Fibroblast of the conjunctiva (primary cell): ENCODE results near the gene TCF12.
A peak's percentile ranks its signal among the peaks of the same experiment; 100 is the strongest.

Experiments used
- DNase-seq: peaks from one replicate; pipeline ENCODE4 v3.0.0-alpha.2; 2010; ENCODE audit warnings: low read depth

TCF12 gene

DNA sequence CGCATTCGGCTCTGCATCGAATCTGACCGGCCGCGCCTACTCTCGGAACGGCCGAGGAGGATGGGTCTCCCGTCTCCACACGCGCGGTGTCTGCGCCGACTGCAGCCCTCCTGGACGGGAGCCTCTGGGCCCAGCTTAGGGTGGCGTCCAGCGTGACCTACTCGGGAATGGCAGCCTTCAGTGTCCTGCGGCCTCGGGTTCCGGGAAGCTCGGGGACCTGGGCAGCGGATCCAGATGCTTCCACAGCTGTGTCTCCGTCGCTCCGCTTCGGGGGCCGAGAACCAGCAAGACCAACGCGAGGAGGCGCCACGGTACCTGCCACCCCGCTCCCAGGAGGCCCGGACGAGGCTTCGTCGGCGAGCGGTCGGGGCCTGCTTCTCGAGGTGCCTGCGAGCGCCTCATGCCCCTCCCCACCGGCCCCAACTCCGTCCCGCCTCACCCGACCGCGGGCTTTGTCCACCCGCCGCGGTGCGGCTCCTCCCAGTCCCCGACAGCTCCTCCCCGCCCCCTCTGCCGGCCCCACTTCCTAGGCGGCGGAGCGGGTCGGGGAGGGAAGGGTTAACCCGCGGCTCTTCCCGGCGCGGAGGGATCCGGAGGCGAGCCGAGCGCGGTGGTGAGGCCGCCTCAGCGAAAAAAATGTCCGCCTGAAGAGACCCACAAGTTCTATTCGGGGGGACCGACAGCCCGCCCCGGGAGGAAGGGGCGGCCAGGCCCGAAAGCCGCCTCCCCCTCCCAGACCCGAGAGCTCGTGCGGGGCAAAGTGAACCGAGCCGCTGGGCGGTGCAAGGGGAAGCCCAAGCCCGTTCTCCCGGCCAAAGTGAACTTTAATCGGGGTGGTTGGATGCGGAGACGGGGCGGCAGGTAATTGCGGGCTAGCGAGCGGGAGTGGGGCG lies at the start of gene TCF12:
TCF12 (plus strand) TSS at position 599 of the 893 bp plus-strand sequence. CDS start 1,270 bp downstream, outside the sequence.
- DNase-seq: peak; percentile 91

DNA sequence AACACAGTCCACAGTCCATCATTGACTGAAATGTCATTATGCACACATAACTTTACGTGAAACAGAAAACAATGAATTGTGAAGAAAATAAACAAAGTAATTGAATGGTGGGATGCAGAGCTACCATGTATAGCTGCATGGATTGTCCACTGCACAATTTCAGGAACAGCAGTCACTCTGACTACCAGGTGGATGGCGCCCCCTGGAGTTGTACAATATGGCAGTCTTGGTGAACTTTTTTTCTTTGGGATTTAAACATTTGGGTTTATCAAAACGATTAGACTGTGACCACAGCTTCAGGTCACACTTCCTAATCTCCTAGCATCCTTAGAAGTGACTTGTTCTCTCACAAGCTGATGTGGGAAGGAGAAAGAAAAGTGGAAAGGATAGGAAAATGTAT lies 48.9 kb upstream of the TCF12 start:
- DNase-seq: no peak

DNA sequence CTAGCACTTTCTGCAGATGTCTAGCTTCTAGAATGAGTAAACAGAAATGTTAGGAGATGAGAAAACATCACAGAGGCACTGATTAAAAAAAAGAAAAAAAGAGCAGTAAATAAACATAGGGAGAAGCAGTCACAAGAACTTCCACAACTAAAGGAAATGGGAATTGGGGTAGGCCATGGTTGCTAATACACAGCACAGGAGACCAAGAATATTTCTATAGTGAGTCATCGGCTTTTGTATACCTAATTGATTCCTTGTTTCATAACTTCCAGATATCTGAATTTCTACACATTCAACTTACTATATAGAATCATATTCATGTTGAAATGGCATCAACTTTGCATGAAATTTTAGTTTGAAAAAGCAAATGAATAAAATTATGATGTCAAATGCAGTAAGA lies 47.3 kb upstream of the TCF12 start:
- DNase-seq: peak; percentile 49

DNA sequence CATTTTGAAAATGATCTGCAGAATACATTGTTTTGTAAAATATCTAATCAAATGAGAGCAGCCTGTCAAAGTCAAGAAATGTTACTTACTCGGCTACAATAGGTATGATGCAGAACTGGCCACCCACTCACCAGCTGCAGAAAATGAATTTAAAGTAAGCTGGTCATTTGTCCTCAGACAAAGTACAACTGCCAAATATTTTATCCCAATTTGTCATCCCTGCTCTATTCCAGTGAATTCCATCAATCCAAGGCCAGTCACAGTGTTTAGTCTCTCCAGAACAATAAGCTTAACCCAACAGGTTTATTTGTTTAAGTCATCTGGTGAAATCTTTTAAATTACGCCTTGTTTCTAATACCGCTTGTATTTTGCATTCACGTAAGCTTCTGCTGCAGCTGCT lies 46.6 kb upstream of the TCF12 start:
- DNase-seq: no peak

DNA sequence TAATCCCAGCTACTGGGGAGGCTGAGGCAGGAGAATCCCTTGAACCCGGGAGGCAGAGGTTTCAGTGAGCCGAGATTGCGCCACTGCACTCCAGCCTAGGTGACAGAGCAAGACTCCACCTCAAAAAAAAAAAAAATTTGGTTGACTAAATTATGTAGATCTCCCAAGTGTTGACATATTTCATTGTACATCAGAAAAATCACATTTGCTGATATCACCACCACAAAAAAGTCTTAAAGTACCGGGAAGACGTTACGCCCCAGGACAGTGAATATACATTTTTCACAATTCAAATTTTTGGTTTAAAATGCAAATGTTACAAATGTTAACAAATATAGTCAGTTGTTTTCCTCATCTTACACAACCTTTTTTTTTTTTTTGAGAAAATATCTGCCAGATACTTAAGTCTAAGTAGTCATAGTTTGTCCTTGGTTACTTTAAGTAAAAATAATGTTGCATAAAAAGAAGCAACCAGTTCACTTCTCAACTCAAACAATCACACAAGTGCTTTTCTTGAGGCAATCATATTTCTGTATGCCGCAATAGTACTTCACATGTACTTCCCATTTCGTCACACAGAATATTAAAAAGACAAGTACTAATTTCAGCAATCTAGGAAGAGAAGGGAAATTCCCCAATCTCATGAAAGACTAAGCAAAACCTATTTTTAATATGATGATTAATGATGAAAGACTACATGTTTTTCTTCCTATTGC lies 41.0 kb upstream of the TCF12 start:
- DNase-seq: no peak

DNA sequence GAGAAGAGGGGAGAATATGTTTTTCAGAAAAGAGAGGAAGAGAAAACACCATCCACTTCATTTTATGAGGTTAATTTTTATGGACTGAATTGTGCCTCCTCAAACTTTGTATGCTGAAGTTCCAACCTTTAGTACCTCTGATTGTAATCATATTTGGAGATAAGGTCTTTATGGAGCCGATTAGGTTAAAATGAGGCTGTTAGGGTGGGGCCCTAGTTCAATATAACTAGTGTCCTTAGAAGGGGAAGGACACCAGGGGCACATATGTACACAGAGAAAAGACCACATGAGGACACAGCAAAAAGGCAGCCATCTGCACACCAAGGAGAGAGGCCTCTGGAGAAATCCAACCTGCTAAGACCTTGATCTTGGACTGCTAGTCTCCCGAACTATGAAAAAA lies 38.9 kb upstream of the TCF12 start:
- no peak for DNase-seq

DNA sequence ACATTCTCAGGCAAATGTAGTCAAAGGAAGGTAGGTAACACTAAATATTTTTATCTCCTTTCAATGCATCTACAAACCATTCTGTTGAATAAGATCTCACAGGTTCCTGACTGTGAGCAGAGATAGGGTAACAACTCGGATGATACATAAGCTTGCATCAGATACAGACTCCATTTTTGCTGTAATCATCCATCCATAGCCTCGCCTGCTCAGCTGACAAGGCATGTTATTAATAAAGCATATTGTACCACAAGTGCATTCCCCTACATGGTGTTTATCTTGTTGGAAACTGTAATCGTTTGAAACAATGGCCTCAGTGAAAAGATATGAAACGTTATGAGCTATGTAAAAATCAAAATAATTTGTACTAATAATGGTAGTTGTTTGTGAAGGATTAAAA lies 35.4 kb upstream of the TCF12 start:
- no peak for DNase-seq

DNA sequence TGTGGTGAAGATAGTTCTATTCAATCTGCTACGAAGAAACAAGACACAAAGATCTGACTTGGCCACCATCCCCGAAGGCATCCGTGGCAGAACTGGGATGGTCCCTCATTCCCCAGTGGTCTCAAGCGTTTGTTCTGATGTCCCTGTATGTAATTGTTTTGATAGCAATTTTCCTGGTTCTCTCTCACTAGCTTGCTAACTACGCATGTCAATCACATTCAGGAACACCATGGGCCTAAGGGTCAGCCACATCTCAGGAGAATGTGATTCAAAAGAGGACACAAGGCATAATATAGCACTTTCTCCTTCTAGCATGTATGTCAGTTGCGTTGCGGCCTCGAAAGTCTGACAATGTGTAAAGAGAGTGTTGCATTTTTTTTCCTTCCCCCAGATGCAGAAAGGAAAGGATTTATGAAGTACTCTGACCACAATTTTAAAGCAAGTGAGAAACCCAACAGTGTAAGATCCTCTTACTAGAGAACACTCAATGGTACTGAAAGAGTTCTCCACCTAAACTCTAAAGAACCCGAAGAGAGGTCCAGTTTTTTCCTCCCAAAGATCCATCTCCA lies 32.0 kb upstream of the TCF12 start:
- no peak for DNase-seq

DNA sequence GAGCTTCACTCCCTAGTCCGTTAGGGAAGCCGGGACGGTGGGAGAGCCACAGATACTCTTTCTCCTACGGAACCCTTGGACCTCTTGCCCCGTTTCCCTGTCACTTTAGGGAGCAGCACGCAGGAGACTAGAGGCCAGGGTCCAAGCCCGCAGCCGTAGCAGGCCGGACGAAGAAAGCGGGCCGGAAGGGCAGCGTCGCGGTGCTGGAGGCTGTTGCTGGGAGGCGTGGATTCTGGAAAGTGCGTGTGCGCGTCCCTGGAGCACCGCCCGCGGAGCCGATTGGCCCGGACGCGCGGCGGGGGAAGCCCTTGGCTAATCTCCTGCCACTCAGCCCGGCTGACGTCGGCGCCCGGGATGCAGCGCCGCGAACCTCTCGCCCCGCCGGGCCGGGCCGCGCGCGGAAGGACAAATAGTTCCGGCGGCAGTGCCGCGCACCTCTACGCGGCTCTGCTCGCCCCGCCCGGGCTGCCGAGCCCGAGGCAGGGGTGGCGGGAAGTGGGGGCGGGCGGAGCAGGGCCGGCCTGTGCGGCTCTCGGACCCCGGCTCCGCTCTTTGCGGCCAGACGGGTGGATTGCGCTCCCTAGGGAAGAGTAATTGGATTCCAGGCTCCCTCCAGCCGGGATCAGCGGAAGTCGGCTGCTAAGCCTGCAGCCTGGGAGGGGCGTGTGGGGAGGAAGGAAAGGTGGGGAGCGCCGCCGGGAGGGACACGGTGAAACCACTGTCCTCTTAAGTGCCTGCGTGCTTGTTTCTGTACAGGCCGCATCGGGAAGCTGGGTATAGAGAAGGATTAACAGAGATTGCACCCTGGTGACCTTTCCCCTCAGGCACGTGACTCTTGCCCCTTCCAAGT lies 31.3 kb upstream of the TCF12 start:
- peak; percentile 88 for DNase-seq

DNA sequence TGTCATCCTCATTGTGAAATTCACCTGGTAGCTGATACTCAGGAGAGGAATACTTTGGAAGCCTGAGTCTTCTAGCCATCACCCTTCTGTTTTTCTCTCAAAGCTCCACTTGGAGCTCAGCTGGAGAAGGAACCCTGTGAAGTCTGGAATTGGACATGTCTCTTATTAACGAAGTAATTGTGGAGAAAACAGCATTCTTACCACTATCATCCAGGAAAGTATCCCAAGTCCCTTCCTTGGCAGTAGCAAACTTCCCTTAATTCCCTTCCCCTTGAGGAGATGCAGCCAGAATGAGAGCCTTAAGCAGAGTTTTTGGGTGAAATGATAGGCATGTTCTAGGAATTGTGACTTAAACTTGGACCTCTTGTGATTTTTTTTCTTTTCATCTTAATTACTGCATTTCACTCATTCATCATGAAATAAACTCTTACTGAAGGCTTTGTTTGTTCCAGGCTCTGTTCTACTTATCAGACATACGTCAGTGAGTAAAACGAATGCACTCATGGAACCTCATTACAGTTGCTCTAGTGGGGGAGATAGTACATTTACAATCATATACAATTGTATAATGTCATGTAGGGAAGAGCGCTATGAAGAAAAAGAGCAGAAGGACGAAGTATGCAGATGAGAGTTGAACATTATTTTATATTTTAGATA lies 30.5 kb upstream of the TCF12 start:
- DNase-seq: no peak

DNA sequence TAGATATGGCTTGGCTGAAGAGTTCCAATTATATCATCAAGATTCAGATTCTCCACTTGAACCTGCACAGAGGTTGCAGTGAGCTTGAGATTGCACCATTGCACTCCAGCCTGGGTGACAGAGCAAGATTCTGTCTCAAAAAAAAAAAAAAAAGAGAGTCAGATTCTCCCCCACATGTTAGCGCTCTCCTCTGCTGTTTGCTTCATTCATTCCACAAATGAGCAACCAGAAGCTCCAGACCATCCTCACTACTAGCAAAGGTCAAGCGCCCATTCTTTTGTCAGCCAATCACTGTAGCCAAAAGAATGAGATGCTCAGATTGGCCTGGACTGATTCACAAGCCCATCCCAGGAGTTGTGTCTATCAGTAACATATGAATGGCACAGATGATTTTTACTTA lies 28.4 kb upstream of the TCF12 start:
- no peak for DNase-seq

DNA sequence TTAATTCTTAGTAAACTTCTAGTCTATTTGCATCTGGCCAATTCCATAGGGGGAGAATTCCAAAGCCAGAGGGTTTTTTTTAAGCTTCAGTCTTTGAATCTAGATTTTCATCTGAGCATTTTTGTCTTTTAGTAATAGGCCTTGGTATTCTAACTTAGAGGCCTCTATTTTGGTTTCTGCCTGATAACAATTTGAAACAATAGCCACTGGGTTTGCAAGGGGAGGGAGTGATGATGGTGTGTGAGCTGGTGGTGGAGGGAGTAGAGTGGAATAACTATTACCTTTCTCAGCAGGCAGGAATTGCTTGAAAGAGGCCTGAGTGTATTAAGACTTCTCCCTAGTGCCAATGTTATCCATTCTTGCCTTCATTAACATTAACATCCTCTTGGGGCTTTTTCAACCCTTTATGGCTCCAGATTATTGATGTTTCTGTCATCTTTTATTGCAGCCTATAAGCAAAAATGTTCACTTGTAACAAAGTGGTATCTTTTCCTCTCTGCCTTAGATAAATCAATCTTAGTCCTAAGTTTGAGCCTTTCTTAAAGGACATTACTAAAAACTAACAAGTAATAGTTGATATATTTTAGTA lies 26.5 kb upstream of the TCF12 start:
- no peak for DNase-seq

DNA sequence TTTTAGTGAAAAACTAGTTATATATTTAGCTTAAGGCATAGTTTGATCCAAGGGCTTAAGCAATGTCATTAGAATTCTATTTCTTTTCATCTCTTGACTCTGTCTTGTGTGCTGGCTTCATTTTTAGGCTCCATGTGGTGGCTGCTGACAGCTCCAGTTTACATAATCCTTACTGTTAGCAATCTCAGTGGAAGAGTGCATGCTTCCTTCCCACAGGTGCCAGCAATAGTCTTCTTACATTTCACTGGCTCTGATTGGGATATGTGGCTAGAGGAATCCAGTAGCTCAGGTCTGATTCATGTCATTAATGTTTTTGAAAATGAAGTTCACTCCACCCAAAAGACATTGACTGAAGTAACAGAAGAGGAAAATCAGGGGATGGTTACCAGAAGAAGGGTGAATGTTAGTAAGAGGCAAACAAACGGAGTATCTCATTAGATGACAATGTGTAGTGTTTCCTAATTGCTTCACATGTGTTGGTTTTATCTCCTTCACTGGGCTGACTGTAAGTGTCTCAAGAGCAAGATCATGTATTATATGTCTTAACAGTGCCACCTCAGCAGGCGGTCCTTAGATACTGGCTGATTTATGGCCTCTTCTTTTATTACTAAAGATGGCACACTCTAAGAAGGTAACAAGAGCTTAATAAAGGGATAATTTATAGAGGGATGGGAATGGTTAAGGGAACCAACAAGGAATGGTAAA lies 25.6 kb upstream of the TCF12 start:
- DNase-seq: no peak

DNA sequence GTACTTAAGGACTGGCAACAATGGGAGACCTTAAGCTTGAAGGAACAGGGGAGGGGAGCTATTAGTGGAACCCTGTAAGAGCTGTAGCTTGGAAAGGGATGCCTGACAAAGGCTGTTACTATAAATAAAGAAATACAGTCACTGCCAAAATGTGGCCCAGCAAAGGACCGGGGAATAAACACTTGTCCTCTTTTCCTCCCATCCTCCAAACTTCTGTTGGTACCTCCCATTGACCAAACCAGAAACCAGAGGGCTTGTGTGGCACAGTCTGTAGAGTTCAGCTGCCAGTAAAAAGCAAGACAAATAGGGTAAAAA lies 25.1 kb upstream of the TCF12 start:
- DNase-seq: no peak

DNA sequence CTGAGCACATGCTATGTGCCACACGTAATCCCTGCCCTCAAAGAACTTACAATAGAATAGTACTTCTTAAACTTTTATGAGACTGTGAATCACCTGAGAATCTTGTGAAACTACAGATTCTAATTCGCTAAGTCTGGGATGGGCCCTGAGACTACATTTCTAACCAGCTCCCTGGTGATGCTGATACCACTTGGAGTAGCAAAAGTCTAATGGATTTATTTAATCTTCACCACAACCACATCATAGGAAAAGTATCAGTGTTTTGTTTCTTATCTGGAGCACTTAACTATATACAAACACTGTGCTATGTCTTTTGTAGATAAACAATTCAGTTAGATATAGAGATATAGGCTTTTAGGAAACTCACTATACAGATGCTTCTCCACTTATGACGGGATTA lies 23.8 kb upstream of the TCF12 start:
- no peak for DNase-seq

DNA sequence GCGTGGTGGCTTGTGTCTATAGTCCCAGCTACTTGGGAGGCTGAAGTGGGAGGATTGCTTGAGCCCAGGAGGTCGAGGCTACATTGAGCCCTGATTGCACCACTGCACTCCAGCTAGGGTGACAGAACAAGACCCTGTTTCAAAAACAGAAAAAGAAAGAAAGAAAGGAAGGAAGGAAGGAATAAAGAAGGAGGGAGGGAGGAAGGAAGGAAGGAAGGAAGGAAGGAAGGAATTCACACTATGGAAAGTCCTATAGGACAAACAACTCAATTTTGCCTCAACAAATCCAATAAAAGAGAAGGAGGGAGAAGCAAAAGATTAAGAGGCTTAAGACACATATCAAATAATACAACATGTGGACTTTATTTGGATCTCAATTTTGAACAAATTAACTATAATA lies 16.5 kb upstream of the TCF12 start:
- no peak for DNase-seq

DNA sequence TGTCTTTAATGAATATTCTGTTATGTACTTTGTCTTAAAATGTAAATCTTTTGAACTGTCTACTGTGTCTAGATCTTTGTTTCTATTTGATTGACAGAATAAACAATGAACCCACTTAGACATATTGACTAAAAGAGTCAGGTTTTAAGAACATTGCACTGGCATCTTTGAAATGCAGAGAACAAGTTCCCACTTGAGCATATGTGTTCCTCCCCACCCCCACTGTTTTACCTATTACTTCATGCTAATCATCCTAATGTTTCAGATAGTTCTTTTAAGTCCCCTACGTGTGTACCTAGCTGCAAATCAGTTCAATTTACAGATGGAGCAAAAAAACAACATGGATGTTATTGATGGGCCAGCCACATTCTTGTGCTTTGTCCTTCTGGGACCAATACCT lies 11.7 kb upstream of the TCF12 start:
- DNase-seq: no peak

DNA sequence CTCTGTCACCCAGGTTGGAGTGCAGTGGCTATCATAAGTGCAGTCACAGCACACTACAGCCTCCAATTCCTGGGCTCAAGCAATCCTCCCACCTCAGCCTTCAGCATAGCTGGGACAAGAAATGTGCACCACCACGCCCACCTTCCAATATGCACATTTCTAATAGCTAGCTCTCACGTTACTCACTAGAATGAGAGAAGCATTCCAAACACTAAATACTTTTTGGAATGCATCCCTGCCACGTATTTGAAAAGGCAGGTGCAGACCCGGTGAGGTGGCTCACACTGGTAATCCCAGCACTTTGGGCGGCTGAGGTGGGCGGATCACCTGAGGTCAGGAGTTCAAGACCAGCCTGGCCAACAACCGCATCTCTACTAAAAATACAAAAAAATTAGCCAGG lies 7.6 kb upstream of the TCF12 start:
- DNase-seq: no peak

DNA sequence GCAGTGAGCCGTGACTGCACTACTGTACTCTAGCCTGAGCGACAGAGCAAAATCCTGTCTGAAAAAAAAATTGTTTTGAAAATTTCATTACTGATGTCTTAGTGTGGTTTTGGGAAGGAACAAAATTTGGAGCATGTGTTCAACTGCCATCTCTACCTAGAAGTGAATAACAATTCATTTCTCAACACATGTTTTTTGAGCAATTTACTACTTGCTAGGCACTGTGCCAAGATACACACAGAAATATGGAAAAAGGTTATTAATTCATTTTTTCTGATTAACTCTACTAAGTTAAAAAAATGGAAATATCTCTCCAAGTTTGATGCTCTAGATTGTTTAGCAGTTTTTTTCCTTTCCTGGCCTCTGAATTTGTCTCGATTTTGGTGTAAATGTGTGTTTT lies 5.2 kb upstream of the TCF12 start:
- no peak for DNase-seq

DNA sequence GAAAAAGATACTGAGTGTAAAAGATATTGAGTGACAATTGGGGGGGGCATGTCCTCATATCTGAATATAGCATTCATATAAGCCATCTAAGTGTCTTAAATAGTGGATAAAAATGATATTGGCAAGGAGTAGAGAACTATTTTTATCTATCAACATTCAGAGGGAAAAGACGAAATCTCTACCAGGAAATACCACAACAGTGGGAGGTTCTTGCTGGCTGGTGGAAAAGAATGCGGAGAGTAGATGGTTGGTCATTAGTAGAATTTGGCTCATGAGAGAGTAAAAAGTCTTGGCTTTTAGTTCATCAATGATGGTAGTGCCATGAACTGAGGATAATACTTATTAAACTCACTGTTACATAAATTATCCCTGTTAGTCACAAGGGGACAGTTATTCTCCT lies 4.8 kb upstream of the TCF12 start:
- DNase-seq: no peak

DNA sequence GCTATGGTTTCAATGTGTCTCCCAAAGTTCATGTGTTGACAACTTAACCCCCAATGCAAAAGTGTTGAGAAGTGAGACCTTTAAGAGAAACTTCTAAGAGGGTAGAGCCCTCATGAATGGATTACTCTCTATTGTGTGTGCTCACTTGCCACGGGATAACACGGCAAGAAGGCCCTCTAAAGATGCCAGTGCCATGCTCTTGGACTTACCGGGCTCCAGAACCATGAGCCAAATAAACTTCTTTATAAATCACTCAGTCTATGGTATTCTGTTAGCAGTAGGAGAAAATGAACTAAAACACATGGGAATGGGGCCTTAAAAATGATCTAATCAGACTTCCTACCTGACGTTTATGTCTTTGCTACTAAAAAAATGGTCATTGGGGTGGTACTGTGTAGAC lies 2.6 kb upstream of the TCF12 start:
- DNase-seq: no peak
